Neural cell (in vitro differentiated cells): ENCODE results near the gene C13orf46. TPM values are rescaled to one million over a fixed set of nuclear protein-coding genes. Genes with fewer than 3 reads are reported as not detected.

Experiments
- H2AFZ ChIP-seq: fragments of 200-600, 300-800 bp; sonication (generic), shearing (Covaris generic); 2 replicates; pipeline ENCODE4 v1.6.0; 2014; ENCODE audit warnings: low read depth, mild to moderate bottlenecking, antibody characterized with exemption, low read length, moderate library complexity
- H3F3A ChIP-seq: fragments of 200-600 bp; shearing (Covaris generic); 2 replicates; pipeline ENCODE4 v1.6.1; 2016; ENCODE audit warnings: mild to moderate bottlenecking, moderate library complexity, mixed read lengths, antibody characterized with exemption, low read length; ENCODE audit not compliant: insufficient read depth, poor library complexity, severe bottlenecking
- H3K27ac ChIP-seq: fragments of 200-600, 300-800 bp; sonication (generic), shearing (Covaris generic); 2 replicates; pipeline ENCODE4 v1.5.1; 2014; ENCODE audit warnings: mild to moderate bottlenecking, low read length, moderate library complexity
- H3K27me3 ChIP-seq: fragments of 300-800, 200-600 bp; sonication (generic), shearing (Covaris generic); 2 replicates; pipeline ENCODE4 v1.6.0; 2014; ENCODE audit warnings: mild to moderate bottlenecking, low read depth, low read length, moderate library complexity; ENCODE audit not compliant: insufficient read depth
- H3K36me3 ChIP-seq: fragments of 300-800, 200-600 bp; sonication (generic), shearing (Covaris generic); 2 replicates; pipeline ENCODE4 v1.5.1; 2014; ENCODE audit warnings: mild to moderate bottlenecking, antibody characterized with exemption, low read length, moderate library complexity; ENCODE audit not compliant: insufficient read depth
- H3K4me2 ChIP-seq: fragments of 300-800, 200-600 bp; sonication (generic), shearing (Covaris generic); 2 replicates; pipeline ENCODE4 v1.6.0; 2014; ENCODE audit warnings: mild to moderate bottlenecking, low read length
- H3K4me3 ChIP-seq: fragments of 300-800, 200-600 bp; sonication (generic), shearing (Covaris generic); 2 replicates; pipeline ENCODE4 v1.5.1; 2014; ENCODE audit warnings: mild to moderate bottlenecking, low read length, moderate library complexity
- H3K79me2 ChIP-seq: fragments of 200-600 bp; shearing (Covaris generic); replicated peaks from 2 replicates; pipeline ENCODE4 v1.6.0; 2014; ENCODE audit warnings: mild to moderate bottlenecking, low read length, moderate library complexity; ENCODE audit not compliant: insufficient read depth
- H3K9ac ChIP-seq: fragments of 300-800, 200-600 bp; sonication (generic), shearing (Covaris generic); 2 replicates; pipeline ENCODE4 v1.6.1; 2016; ENCODE audit warnings: mild to moderate bottlenecking, low read length, mixed read lengths
- H3K9me2 ChIP-seq: fragments of 200-600 bp; shearing (Covaris generic); 2 replicates; pipeline ENCODE4 v1.6.1; 2016; ENCODE audit warnings: mild to moderate bottlenecking, low read length, mixed read lengths; ENCODE audit not compliant: insufficient read depth
- H3K9me3 ChIP-seq: fragments of 200-600, 300-800 bp; sonication (generic), shearing (Covaris generic); 2 replicates; pipeline ENCODE4 v1.6.1; 2016; ENCODE audit warnings: mild to moderate bottlenecking, mixed run types, low read length, moderate library complexity, mixed read lengths
- H4K20me1 ChIP-seq: fragments of 200-600 bp; shearing (Covaris generic); 2 replicates; pipeline ENCODE4 v1.6.1; 2016; ENCODE audit warnings: mild to moderate bottlenecking, mixed run types; ENCODE audit not compliant: insufficient read depth
- EP300 ChIP-seq: fragments of 450-650 bp; conservative IDR thresholded peaks from 2 replicates; pipeline ENCODE4 v1.6.1; 2014; ENCODE audit warnings: antibody characterized with exemption, mild to moderate bottlenecking, moderate library complexity; ENCODE audit not compliant: poor library complexity, severe bottlenecking
- EZH2 ChIP-seq: fragments of 200-600, 300-800 bp; shearing (Covaris generic), sonication (generic); IDR thresholded peaks from 2 replicates; pipeline ENCODE4 v1.6.1; 2014; ENCODE audit warnings: antibody characterized with exemption, low read length, borderline replicate concordance, mild to moderate bottlenecking; ENCODE audit not compliant: insufficient read depth, poor library complexity, severe bottlenecking
- MXI1 ChIP-seq: fragments of 450-650 bp; conservative IDR thresholded peaks from 2 replicates; pipeline ENCODE4 v1.6.1; 2014; ENCODE audit warnings: antibody characterized with exemption, mild to moderate bottlenecking; ENCODE audit not compliant: poor library complexity, severe bottlenecking
- POLR2AphosphoS5 ChIP-seq: IDR thresholded peaks from 2 replicates; pipeline ENCODE4 v1.6.1; 2012
- RAD21 ChIP-seq: fragments of 450-650 bp; conservative IDR thresholded peaks from 2 replicates; pipeline ENCODE4 v1.6.1; 2014; ENCODE audit warnings: antibody characterized with exemption, mild to moderate bottlenecking, moderate library complexity
- SMC3 ChIP-seq: fragments of 450-650 bp; conservative IDR thresholded peaks from 2 replicates; pipeline ENCODE4 v1.6.1; 2014; ENCODE audit warnings: antibody characterized with exemption, mild to moderate bottlenecking, moderate library complexity; ENCODE audit not compliant: poor library complexity
- TAF1 ChIP-seq: IDR thresholded peaks from 2 replicates; pipeline ENCODE4 v1.6.1; 2012; ENCODE audit warnings: low read depth
- polyA plus RNA-seq: library from polyadenylated mRNA; depleted of rRNA; stranded (reverse); fragments of >200 nt; gene quantifications from 2 replicates; pipeline ENCODE4 v1.2.3, GENCODE V29; 2014
- TF ChIP-seq, protein P1 (sequence below): fragments of 450-650 bp; IDR thresholded peaks from 2 replicates; pipeline ENCODE4 v1.5.1; 2014; ENCODE audit warnings: antibody characterized with exemption, mild to moderate bottlenecking, moderate library complexity; ENCODE audit not compliant: poor library complexity, severe bottlenecking
- TF ChIP-seq, protein P2 (sequence below): IDR thresholded peaks from 2 replicates; pipeline ENCODE4 v1.6.1; 2012; ENCODE audit warnings: borderline replicate concordance

C13orf46 gene
- polyA plus RNA-seq, 1 donor from 2014 or later = not detected

DNA sequence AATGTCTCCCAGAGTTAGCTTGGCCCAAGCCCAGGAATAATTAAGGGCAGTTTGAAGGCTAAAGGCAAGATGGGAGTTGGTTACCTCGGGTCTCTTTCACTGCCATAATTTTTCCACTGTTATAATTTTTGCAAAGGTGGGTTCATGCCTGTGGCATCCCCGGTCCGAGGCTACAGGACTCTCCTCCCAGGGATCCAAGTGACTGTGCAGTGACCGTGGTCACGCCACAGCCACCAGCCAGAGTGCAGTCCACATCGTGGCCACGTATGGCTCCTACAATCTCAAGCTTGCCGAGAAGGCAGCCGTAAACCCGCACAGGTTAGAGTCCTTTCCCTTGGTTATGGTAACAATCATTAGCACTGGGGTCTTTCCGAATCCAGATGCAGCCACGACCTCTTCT, 36.8 kb downstream of the C13orf46 start:
- Histone ChIP-seq H3K4me2 (no peak overlapping the region), H3K9me3 (no peaks in the 10 kb centered on the region), H3F3A (no peaks in the 10 kb centered on the region), H3K27ac (no peak overlapping the region), H3K27me3 (no peaks in the 10 kb centered on the region), H3K4me3 (no peak overlapping the region), H2AFZ (no peak overlapping the region), H3K36me3 (no peaks in the 10 kb centered on the region), H3K79me2 (no peaks in the 10 kb centered on the region), H4K20me1 (no peaks in the 10 kb centered on the region), H3K9me2 (no peaks in the 10 kb centered on the region), H3K9ac (no peak overlapping the region)
- TF ChIP-seq TAF1 (no peak), EZH2 (no peak), MXI1 (no peak), POLR2AphosphoS5 (no peak), SMC3 (no peak), EP300 (no peak), RAD21 (no peak)
- TF ChIP-seq, protein P1, sequence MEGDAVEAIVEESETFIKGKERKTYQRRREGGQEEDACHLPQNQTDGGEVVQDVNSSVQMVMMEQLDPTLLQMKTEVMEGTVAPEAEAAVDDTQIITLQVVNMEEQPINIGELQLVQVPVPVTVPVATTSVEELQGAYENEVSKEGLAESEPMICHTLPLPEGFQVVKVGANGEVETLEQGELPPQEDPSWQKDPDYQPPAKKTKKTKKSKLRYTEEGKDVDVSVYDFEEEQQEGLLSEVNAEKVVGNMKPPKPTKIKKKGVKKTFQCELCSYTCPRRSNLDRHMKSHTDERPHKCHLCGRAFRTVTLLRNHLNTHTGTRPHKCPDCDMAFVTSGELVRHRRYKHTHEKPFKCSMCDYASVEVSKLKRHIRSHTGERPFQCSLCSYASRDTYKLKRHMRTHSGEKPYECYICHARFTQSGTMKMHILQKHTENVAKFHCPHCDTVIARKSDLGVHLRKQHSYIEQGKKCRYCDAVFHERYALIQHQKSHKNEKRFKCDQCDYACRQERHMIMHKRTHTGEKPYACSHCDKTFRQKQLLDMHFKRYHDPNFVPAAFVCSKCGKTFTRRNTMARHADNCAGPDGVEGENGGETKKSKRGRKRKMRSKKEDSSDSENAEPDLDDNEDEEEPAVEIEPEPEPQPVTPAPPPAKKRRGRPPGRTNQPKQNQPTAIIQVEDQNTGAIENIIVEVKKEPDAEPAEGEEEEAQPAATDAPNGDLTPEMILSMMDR = no peak
- TF ChIP-seq, protein P2, sequence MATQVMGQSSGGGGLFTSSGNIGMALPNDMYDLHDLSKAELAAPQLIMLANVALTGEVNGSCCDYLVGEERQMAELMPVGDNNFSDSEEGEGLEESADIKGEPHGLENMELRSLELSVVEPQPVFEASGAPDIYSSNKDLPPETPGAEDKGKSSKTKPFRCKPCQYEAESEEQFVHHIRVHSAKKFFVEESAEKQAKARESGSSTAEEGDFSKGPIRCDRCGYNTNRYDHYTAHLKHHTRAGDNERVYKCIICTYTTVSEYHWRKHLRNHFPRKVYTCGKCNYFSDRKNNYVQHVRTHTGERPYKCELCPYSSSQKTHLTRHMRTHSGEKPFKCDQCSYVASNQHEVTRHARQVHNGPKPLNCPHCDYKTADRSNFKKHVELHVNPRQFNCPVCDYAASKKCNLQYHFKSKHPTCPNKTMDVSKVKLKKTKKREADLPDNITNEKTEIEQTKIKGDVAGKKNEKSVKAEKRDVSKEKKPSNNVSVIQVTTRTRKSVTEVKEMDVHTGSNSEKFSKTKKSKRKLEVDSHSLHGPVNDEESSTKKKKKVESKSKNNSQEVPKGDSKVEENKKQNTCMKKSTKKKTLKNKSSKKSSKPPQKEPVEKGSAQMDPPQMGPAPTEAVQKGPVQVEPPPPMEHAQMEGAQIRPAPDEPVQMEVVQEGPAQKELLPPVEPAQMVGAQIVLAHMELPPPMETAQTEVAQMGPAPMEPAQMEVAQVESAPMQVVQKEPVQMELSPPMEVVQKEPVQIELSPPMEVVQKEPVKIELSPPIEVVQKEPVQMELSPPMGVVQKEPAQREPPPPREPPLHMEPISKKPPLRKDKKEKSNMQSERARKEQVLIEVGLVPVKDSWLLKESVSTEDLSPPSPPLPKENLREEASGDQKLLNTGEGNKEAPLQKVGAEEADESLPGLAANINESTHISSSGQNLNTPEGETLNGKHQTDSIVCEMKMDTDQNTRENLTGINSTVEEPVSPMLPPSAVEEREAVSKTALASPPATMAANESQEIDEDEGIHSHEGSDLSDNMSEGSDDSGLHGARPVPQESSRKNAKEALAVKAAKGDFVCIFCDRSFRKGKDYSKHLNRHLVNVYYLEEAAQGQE = no peak

DNA sequence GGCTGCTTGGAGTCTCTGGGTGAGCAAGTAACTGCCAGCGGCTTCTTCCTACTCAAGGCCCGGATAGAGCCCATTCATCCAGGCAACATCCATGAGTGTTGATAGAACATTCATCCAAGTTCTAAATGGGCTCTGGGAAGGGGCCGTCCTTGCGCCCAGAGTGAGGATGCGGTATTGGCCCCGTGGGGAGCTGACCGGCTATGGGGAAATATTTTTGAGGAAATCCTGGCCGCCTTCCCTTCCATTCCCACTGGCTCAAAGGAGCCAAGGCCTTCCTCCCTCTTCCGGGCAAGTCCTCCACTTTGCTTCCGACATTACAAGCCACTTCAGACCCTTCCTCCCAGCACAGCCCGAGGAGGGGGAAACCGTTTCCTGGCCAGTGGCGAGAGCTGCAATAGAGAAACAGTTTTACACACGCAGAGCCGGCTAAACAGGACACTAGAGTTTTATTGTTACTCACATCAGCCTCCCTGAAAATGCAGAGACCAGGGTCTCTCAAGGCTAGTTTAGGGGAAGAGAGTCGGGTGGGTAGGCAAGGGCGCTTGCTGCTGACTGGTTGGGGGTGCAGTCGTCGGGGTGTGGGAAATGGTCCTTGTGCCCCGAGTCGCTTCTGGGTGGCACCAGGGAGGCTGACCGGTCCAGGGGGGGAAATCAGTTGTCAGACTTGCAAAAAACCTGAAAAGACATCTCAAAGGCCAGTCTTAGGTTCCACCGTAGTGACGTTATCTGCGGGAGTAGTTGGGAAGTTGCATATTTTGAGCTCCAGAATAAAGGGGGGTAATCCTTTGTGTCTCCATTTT, 37.5 kb downstream of the C13orf46 start:
- Histone ChIP-seq H3K27me3 (no peaks in the 10 kb centered on the region), H3K9ac (no peak overlapping the region), H2AFZ (no peak overlapping the region), H3K79me2 (no peaks in the 10 kb centered on the region), H3K4me3 (no peak overlapping the region), H3K27ac (no peak overlapping the region), H4K20me1 (no peaks in the 10 kb centered on the region), H3K36me3 (no peaks in the 10 kb centered on the region), H3K4me2 (no peak overlapping the region), H3K9me3 (no peaks in the 10 kb centered on the region), H3K9me2 (no peaks in the 10 kb centered on the region), H3F3A (no peaks in the 10 kb centered on the region)
- TF ChIP-seq, protein P1 = no peak
- TF ChIP-seq SMC3 = no peak
- TF ChIP-seq TAF1 = no peak
- TF ChIP-seq, protein P2 = no peak
- no peak for TF ChIP-seq RAD21
- no peak for TF ChIP-seq MXI1
- TF ChIP-seq EP300 = no peak
- no peak for TF ChIP-seq EZH2
- TF ChIP-seq POLR2AphosphoS5 = no peak
